A673 (cell line): ENCODE measurements around the gene TCEA3. TPM values are rescaled to one million over a fixed set of nuclear protein-coding genes. Genes with fewer than 3 reads are reported as not detected.

ENCODE experiments used
- BruUV-seq: library from RNA; stranded (reverse); fragments of 400-500 nt; replicated peaks from 2 replicates; lab custom pipeline; 2021; lab: Mats Ljungman, UMichigan
- CTCF ChIA-PET: fragments of 300-600 bp; sonication (Branson Sonifier 250); formaldehyde crosslinking; loops from one replicate; lab custom pipeline; 2022; ENCODE audit warnings: antibody characterized with exemption; lab: Charles Lee
- POLR2A ChIA-PET: fragments of 300-600 bp; sonication (Branson Sonifier 250); formaldehyde crosslinking; loops from one replicate; lab custom pipeline; 2022; ENCODE audit warnings: antibody characterized with exemption; ENCODE audit not compliant: low non-redundant PET; lab: Charles Lee
- DNase-seq: peaks from one replicate; pipeline ENCODE4 v3.0.0-alpha.2; 2015; ENCODE audit warnings: low spot score
- H3K27ac ChIP-seq: fragments of 200-600 bp; sonication (generic); 2 replicates; pipeline ENCODE4 v1.5.1; 2016; ENCODE audit warnings: mixed run types, low read depth, mild to moderate bottlenecking, mixed read lengths, antibody characterized with exemption, low read length; ENCODE audit not compliant: poor library complexity, severe bottlenecking
- H3K27me3 ChIP-seq: fragments of 200-600 bp; sonication (generic); replicated peaks from 2 replicates; pipeline ENCODE4 v1.6.1; 2017; ENCODE audit warnings: mixed run types, low read depth, mild to moderate bottlenecking, mixed read lengths, antibody characterized with exemption, low read length; ENCODE audit not compliant: insufficient read depth, poor library complexity
- H3K36me3 ChIP-seq: fragments of 200-600 bp; sonication (generic); 2 replicates; pipeline ENCODE4 v1.6.1; 2016; ENCODE audit warnings: mixed run types, mild to moderate bottlenecking, mixed read lengths, antibody characterized with exemption, low read length; ENCODE audit not compliant: insufficient read depth, poor library complexity, severe bottlenecking
- H3K4me1 ChIP-seq: fragments of 200-600 bp; sonication (generic); 2 replicates; pipeline ENCODE4 v1.6.1; 2017; ENCODE audit warnings: mixed run types, mild to moderate bottlenecking, mixed read lengths, antibody characterized with exemption, low read length; ENCODE audit not compliant: insufficient read depth, poor library complexity, severe bottlenecking
- H3K4me3 ChIP-seq: fragments of 200-600 bp; sonication (generic); 2 replicates; pipeline ENCODE4 v1.5.1; 2016; ENCODE audit warnings: low read depth, mixed run types, mild to moderate bottlenecking, mixed read lengths, low read length; ENCODE audit not compliant: poor library complexity, severe bottlenecking
- H3K9me3 ChIP-seq: fragments of 200-600 bp; sonication (generic); 2 replicates; pipeline ENCODE4 v1.6.1; 2016; ENCODE audit warnings: mixed run types, low read depth, mild to moderate bottlenecking, mixed read lengths, antibody characterized with exemption, low read length; ENCODE audit not compliant: poor library complexity, severe bottlenecking
- EZH2 ChIP-seq: fragments of 200-600 bp; sonication (generic); IDR thresholded peaks from 2 replicates; pipeline ENCODE4 v1.6.1; 2017; ENCODE audit warnings: borderline replicate concordance, low read depth, mild to moderate bottlenecking, mixed read lengths, antibody characterized with exemption, low read length; ENCODE audit not compliant: poor library complexity, severe bottlenecking
- intact Hi-C: fragments of 100-400 bp; cut with micrococcal nuclease; formaldehyde crosslinking; loops from one replicate; pipeline ENCODE4 v1.10.0; 2022; ENCODE audit not compliant: unreplicated experiment
- total RNA-seq: library from RNA; stranded (reverse); gene quantifications from 2 replicates; pipeline ENCODE4 v1.2.3, GENCODE V29; 2021
- TF ChIP-seq, protein P1 (sequence below): fragments of 300-800, 200-600 bp; sonication (generic); conservative IDR thresholded peaks from 2 replicates; pipeline ENCODE4 v1.5.1; 2017; ENCODE audit warnings: low read depth, mild to moderate bottlenecking, antibody characterized with exemption, low read length, moderate library complexity, mixed read lengths

The TCEA3 gene
- total RNA-seq, 1 experiment from 2014 or later = 0.99 TPM

DNA sequence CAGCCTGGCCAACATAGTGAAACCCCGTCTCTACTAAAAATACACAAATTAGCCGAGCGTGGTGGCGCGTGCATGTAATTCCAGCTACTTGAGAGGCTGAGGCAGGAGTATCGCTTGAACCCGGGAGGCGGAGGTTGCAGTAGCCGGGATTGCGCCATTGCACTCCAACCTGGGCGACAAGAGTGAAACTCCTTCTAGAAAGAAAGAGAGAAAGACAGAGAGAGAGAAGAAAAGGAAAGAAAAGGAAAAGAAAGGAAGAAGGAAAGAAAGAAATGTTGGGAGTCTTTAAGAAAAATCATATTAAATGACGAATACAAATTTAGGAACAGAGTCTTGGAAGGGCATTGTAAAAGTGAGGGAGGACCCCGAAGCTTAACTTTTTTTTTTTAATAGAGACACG is 78.6 kb downstream of the TCEA3 start:
- intact Hi-C loops = no loop called here
- no peak for DNase-seq
- POLR2A ChIA-PET = no interaction called here
- Histone ChIP-seq H3K9me3 (no peaks in the 10 kb centered on the region), H3K4me1 (peaks cover 2% of the 10 kb centered on the region), H3K36me3 (peaks cover 1% of the 10 kb centered on the region), H3K27me3 (no peaks in the 10 kb centered on the region), H3K4me3 (no peak overlapping the region), H3K27ac (no peak overlapping the region)
- CTCF ChIA-PET = interaction anchor here (0.6 kb wide), 1 partner anchor 10 kb away, joined by 3 read pairs; no protein-coding TSS in a partner anchor
- TF ChIP-seq, protein P1, sequence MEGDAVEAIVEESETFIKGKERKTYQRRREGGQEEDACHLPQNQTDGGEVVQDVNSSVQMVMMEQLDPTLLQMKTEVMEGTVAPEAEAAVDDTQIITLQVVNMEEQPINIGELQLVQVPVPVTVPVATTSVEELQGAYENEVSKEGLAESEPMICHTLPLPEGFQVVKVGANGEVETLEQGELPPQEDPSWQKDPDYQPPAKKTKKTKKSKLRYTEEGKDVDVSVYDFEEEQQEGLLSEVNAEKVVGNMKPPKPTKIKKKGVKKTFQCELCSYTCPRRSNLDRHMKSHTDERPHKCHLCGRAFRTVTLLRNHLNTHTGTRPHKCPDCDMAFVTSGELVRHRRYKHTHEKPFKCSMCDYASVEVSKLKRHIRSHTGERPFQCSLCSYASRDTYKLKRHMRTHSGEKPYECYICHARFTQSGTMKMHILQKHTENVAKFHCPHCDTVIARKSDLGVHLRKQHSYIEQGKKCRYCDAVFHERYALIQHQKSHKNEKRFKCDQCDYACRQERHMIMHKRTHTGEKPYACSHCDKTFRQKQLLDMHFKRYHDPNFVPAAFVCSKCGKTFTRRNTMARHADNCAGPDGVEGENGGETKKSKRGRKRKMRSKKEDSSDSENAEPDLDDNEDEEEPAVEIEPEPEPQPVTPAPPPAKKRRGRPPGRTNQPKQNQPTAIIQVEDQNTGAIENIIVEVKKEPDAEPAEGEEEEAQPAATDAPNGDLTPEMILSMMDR = no peak
- no peak for TF ChIP-seq EZH2
- no TSS peak for BruUV-seq

DNA sequence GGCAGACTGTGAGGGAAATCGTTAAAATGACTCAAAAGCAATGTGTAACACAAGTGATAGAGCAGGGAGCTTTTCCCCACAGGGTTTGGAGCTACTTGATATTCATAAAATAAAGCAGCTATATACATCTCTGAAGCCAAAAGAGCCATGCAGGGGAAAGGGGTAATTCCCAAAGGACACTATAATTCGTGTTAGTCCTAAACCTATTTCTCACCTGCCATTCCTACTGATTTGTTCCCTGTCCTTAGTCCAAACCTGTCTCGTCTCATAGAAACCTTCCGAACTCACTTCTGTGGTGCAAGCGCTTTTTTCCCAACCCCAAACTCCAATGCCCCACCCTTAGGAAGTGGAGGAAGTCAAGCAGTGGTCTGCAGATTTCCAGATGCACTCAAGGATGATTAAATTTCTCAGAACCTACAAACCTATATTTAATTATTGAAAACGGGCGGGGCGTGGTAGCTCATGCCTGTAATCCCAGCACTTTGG is 79.5 kb downstream of the TCEA3 start:
- intact Hi-C loops = no loop called here
- CTCF ChIA-PET = interaction anchor here (0.8 to 1.1 kb wide), 3 partner anchors 59 to 292 kb away, joined by 3 to 4 read pairs (median 3); no protein-coding TSS in a partner anchor
- Histone ChIP-seq H3K27ac (peak overlapping the region; percentile 96), H3K27me3 (no peaks in the 10 kb centered on the region), H3K4me3 (peak overlapping the region; percentile 70), H3K9me3 (no peaks in the 10 kb centered on the region), H3K36me3 (peaks cover 10% of the 10 kb centered on the region), H3K4me1 (peaks cover 9% of the 10 kb centered on the region)
- BruUV-seq = no TSS peak
- POLR2A ChIA-PET = interaction anchor here (0.6 kb wide), 1 partner anchor 1896 kb away, joined by 3 read pairs; no protein-coding TSS in a partner anchor
- no peak for DNase-seq
- no peak for TF ChIP-seq EZH2
- TF ChIP-seq, protein P1 = no peak

DNA sequence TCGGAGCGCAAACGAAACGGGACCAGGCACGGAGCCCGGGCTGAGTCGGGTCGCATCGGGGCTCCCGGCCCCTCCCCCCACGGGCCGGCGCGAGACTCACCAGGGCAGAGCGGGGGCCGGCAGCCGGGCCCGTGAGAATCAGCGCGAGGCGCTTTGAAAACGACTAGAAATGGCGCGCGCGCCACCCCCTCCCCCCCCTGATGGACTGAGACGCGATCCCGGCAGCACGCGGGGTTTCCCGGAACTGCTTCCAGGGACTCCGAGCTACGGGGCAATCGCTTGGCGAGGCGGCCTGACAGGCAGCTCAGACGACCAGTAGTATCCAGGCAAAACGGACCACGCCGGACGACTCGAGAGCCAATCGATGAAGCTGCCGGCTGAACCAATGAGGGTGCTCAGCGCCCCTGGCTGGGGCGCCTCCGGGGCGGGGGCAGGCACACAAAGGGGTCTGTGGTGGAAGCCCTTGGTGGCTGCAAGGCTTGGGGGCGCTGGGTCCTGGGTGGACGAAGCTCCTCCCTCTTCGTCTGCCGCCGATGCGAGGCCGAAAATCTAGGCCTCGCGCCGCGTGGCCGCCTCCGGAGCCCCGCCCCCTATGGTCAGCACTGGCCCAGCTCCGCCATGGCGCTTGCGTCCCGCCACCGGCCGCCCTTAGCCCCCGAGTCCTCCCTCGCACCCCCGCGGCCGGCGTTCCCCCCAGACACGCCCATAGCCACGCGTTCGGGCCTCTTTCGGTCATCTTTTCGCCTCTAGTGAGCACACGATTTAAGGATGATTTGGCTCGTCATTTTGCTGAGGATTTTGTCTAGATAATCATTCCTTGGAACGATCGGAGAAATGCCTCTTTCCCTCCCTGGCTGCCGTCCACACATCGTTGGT is 80.2 kb downstream of the TCEA3 start, which contains the start of gene HNRNPR:
TSS of gene HNRNPR (minus strand) at position 174 of the 876 bp plus-strand sequence. CDS start 3,276 bp downstream, outside the sequence.
- intact Hi-C loops = no loop called here
- Histone ChIP-seq H3K27ac (peak within 1 kb of the TSS; percentile 96), H3K9me3 (no peaks in the 10 kb centered on the region), H3K4me1 (peaks cover 15% of the 10 kb centered on the region), H3K4me3 (peak within 1 kb of the TSS; percentile 70), H3K27me3 (no peaks in the 10 kb centered on the region), H3K36me3 (peaks cover 11% of the 10 kb centered on the region)
- POLR2A ChIA-PET = interaction anchor here (0.6 to 0.8 kb wide), 15 partner anchors 13 to 1897 kb away, joined by 3 to 14 read pairs (median 5); partner anchors contain the start of gene RPL11
- CTCF ChIA-PET = interaction anchor here (0.6 to 1.1 kb wide), 7 partner anchors 10 to 293 kb away, joined by 3 to 14 read pairs (median 4); partner anchors contain the start of gene ZNF436
- TSS peak; percentile 92 for BruUV-seq
- TF ChIP-seq, protein P1 = no peak
- TF ChIP-seq EZH2 = no peak
- peak; percentile 100 for DNase-seq
